ENCODE measurements around the gene LAPTM4A. TPM values are rescaled to one million over a fixed set of nuclear protein-coding genes. Genes with fewer than 3 reads are reported as not detected.

Gene LAPTM4A
- total RNA-seq, 1 experiment from 2014 or later: 129 TPM

DNA sequence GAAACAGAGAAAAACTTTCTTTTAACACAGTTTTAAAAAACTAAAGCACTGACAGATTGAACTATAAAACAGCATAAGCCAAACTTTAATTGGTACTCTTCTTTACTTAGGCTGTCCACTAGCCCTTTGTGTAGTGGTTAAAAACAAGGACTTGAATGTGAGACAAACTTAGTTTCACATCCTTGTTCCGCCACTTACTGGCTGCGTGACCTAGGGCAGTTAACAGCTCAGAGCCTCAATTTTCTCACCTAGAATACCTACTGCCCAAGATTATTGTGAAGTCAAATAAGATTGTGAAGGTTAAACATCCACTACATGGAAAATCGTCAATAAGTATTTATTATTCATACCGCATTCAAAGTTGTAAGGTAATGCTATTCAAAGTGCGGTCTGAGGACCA lies 63.5 kb downstream of the LAPTM4A start:
- no peak overlapping the region for H3K4me3 Mint-ChIP-seq (ENCODE audit: low read depth, unreplicated experiment)
- TF ChIP-seq, protein P1, sequence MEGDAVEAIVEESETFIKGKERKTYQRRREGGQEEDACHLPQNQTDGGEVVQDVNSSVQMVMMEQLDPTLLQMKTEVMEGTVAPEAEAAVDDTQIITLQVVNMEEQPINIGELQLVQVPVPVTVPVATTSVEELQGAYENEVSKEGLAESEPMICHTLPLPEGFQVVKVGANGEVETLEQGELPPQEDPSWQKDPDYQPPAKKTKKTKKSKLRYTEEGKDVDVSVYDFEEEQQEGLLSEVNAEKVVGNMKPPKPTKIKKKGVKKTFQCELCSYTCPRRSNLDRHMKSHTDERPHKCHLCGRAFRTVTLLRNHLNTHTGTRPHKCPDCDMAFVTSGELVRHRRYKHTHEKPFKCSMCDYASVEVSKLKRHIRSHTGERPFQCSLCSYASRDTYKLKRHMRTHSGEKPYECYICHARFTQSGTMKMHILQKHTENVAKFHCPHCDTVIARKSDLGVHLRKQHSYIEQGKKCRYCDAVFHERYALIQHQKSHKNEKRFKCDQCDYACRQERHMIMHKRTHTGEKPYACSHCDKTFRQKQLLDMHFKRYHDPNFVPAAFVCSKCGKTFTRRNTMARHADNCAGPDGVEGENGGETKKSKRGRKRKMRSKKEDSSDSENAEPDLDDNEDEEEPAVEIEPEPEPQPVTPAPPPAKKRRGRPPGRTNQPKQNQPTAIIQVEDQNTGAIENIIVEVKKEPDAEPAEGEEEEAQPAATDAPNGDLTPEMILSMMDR (IDR thresholded peaks at IDR 0.05; ENCODE audit: unreplicated experiment): no peak

More for the DNA sequence above, 63.5 kb downstream of the LAPTM4A start:
- no peak for DNase-seq
- H3K4me1 Mint-ChIP-seq (ENCODE audit: low read depth, unreplicated experiment): peaks cover 15% of the 10 kb centered on the region
- intact Hi-C loops (cut with micrococcal nuclease; ENCODE audit: unreplicated experiment): loop anchor here (2.0 kb wide), 1 partner anchor 25 kb away; no protein-coding TSS in a partner anchor
- no TSS peak for BruUV-seq (replicated peaks)
- CTCF ChIA-PET: interaction anchor here (0.6 kb wide), 1 partner anchor 119 kb away, joined by 4 read pairs; no protein-coding TSS in a partner anchor
- peaks cover 28% of the 10 kb centered on the region for H3K36me3 Mint-ChIP-seq (ENCODE audit: insufficient read depth, unreplicated experiment)
- no peaks in the 10 kb centered on the region for H3K27me3 Mint-ChIP-seq (ENCODE audit: unreplicated experiment)
- no peaks in the 10 kb centered on the region for H3K9me3 Mint-ChIP-seq (ENCODE audit: low read depth, unreplicated experiment)
- H3K27ac Mint-ChIP-seq (ENCODE audit: unreplicated experiment): no peak overlapping the region

Other genes with a start within 250 kb of the LAPTM4A start
- gene TTC32, start 149.6 kb downstream of the LAPTM4A start, total RNA-seq (2022): 13.6 and 14.4 TPM in 2 replicates
- gene WDR35, start 61.5 kb downstream of the LAPTM4A start, total RNA-seq (2022): 8.8 and 9.8 TPM in 2 replicates
- gene MATN3, start 39.0 kb downstream of the LAPTM4A start, total RNA-seq (2022): 2.3 and 3.4 TPM in 2 replicates
- gene SDC1, start 173.5 kb upstream of the LAPTM4A start, total RNA-seq (2022): 118 and 136 TPM in 2 replicates

Data from Calu3 (cell line).